Measurements from ENCODE around the gene ACBD6. TPM values are rescaled to one million over a fixed set of nuclear protein-coding genes. Genes with fewer than 3 reads are reported as not detected.
A peak's percentile ranks its signal among the peaks of the same experiment; 100 is the strongest.

The ACBD6 gene
- total and polyA plus RNA-seq, 2 experiments from 2014 or later: 75.7 to 88.8 TPM

- Mint-ChIP-seq H3K27ac (peak overlapping the region; percentile 54), H3K27me3 (ENCODE audit: insufficient read depth, low read depth, poor library complexity) (peaks cover 2% of the 10 kb centered on the region), H3K4me3 (no peak overlapping the region), H3K36me3 (ENCODE audit: low read depth) (no peaks in the 10 kb centered on the region; the same call in 2 of the 3 replicates), H3K9me3 (no peaks in the 10 kb centered on the region), H3K4me1 (peaks cover 31% of the 10 kb centered on the region)
- Histone ChIP-seq H3K9me2 (ENCODE audit: insufficient read depth) (peaks cover 9% of the 10 kb centered on the region; the same call in 1 of the 2 replicates), H3K4me3 (no peak overlapping the region), H3K79me2 (replicated peaks; ENCODE audit: insufficient read depth) (no peaks in the 10 kb centered on the region), H4K20me1 (replicated peaks; ENCODE audit: insufficient read depth) (no peaks in the 10 kb centered on the region), H3K4me2 (0 out of 2 replicates have a peak overlapping the region, but pooled peaks have one; percentile 6), H3K4me1 (ENCODE audit: insufficient read depth) (peaks cover 18% of the 10 kb centered on the region), H2AFZ (no peak overlapping the region), H3K36me3 (ENCODE audit: insufficient read depth) (no peaks in the 10 kb centered on the region), H3K27ac (ENCODE audit: low read depth) (no peak overlapping the region), H3F3A (replicated peaks; ENCODE audit: low read depth) (no peaks in the 10 kb centered on the region), H3K27me3 (ENCODE audit: insufficient read depth) (no peaks in the 10 kb centered on the region)
- peak; percentile 35; the same call in 1 of the 3 replicates for ATAC-seq
- no peak for TF ChIP-seq EZH2phosphoT487 (IDR thresholded peaks at IDR 0.05; ENCODE audit: unreplicated experiment)
- TF ChIP-seq CTCF (conservative IDR thresholded peaks at IDR 0.05; ENCODE audit: low read depth in 2 of 2): no peak
- TF ChIP-seq JUNB (IDR thresholded peaks at IDR 0.05; ENCODE audit: unreplicated experiment): no peak
- TF ChIP-seq STAT1 (IDR thresholded peaks at IDR 0.05; ENCODE audit: unreplicated experiment): no peak
- no peak for TF ChIP-seq ZNF331 (CRISPR knock-in tag; IDR thresholded peaks at IDR 0.05; ENCODE audit: low read depth)
- no peak for TF ChIP-seq CREB1 (CRISPR knock-in tag; IDR thresholded peaks at IDR 0.05; ENCODE audit: low read depth)
- no peak for TF ChIP-seq ETS1 (IDR thresholded peaks at IDR 0.05)
- no peak for TF ChIP-seq REST (IDR thresholded peaks at IDR 0.05; ENCODE audit: unreplicated experiment)
- no peak for TF ChIP-seq NANOG (IDR thresholded peaks at IDR 0.05; ENCODE audit: borderline replicate concordance)
- TF ChIP-seq ZNF114 (CRISPR knock-in tag; IDR thresholded peaks at IDR 0.05): no peak
- TF ChIP-seq EZH2 (IDR thresholded peaks at IDR 0.05; ENCODE audit: low read depth, unreplicated experiment): no peak
- TF ChIP-seq ZNF462 (CRISPR knock-in tag; IDR thresholded peaks at IDR 0.05): no peak
- TF ChIP-seq POLR2AphosphoS5 (IDR thresholded peaks at IDR 0.05; ENCODE audit: low read depth): no peak
- DNase-seq (ENCODE audit: low spot score): peak; percentile 49
These were observed 19.3 kb upstream of the ACBD6 start for GRCh38 chr1:180521474-180522212.
